Smooth muscle cell (in vitro differentiated cells): Measurements from ENCODE around the gene PSMF1. TPM values are rescaled to one million over a fixed set of nuclear protein-coding genes. Genes with fewer than 3 reads are reported as not detected.

Source experiments
- DNase-seq: peaks from one replicate; lab custom pipeline; 2025; ENCODE audit not compliant: unreplicated experiment; lab: John Stamatoyannopoulos, UW
- H2AFZ ChIP-seq: fragments of 200-600 bp; sonication (generic); 2 replicates; pipeline ENCODE4 v1.6.0; 2016; ENCODE audit warnings: antibody characterized with exemption, low read depth, mild to moderate bottlenecking
- H3F3A ChIP-seq: fragments of 200-600 bp; sonication (generic); 2 replicates; pipeline ENCODE4 v1.6.0; 2017; ENCODE audit warnings: antibody characterized with exemption, low read depth
- H3K27ac ChIP-seq: fragments of 200-600 bp; sonication (generic); 2 replicates; pipeline ENCODE4 v1.5.1; 2016; ENCODE audit warnings: low read depth, mild to moderate bottlenecking
- H3K27me3 ChIP-seq: fragments of 200-600 bp; sonication (generic); 2 replicates; pipeline ENCODE4 v1.6.1; 2016; ENCODE audit warnings: low read depth, mild to moderate bottlenecking
- H3K36me3 ChIP-seq: fragments of 200-600 bp; sonication (generic); 2 replicates; pipeline ENCODE4 v1.5.1; 2016; ENCODE audit warnings: low read depth
- H3K4me1 ChIP-seq: fragments of 200-600 bp; sonication (generic); 2 replicates; pipeline ENCODE4 v1.5.1; 2016; ENCODE audit warnings: low read depth
- H3K4me2 ChIP-seq: fragments of 200-600 bp; sonication (generic); 2 replicates; pipeline ENCODE4 v1.6.0; 2016; ENCODE audit warnings: mild to moderate bottlenecking
- H3K4me3 ChIP-seq: fragments of 200-600 bp; sonication (generic); 2 replicates; pipeline ENCODE4 v1.5.1; 2016; ENCODE audit warnings: mild to moderate bottlenecking
- H3K79me2 ChIP-seq: fragments of 200-600 bp; sonication (generic); 2 replicates; pipeline ENCODE4 v1.6.0; 2016; ENCODE audit warnings: low read depth, mild to moderate bottlenecking
- H3K9ac ChIP-seq: fragments of 200-600 bp; sonication (generic); 2 replicates; pipeline ENCODE4 v1.6.0; 2016; ENCODE audit warnings: low read depth
- H3K9me3 ChIP-seq: fragments of 200-600 bp; sonication (generic); replicated peaks from 2 replicates; pipeline ENCODE4 v1.5.1; 2016; ENCODE audit warnings: low read depth
- H4K20me1 ChIP-seq: fragments of 200-600 bp; sonication (generic); 2 replicates; pipeline ENCODE4 v1.6.0; 2016; ENCODE audit warnings: low read depth
- WGBS: methylation state at CpG from one replicate; pipeline ENCODE4 v1.1.7; 2016; ENCODE audit warnings: low lambda C conversion rate; 5-methylcytosine and 5-hydroxymethylcytosine counted together
- polyA plus RNA-seq: library from polyadenylated mRNA; unstranded; fragments of >200 nt; fragmentation: Nextera tagmentation; extraction: Ambion mirVana; gene quantifications from 2 replicates; pipeline ENCODE4 v1.2.1, GENCODE V29; 2016
- total RNA-seq: library from RNA; depleted of rRNA; stranded (reverse); fragments of >200 nt; gene quantifications from 2 replicates; pipeline ENCODE4 v1.2.3, GENCODE V29; 2014
- TF ChIP-seq, protein P1 (sequence below): fragments of 200-600 bp; sonication (generic); IDR thresholded peaks from 2 replicates; pipeline ENCODE4 v1.5.1; 2017; ENCODE audit warnings: borderline replicate concordance, mild to moderate bottlenecking, antibody characterized with exemption; ENCODE audit not compliant: insufficient read depth, poor library complexity, severe bottlenecking

The PSMF1 gene
- total and polyA plus RNA-seq, 2 experiments from 2014 or later, result 120 to 246 TPM

DNA sequence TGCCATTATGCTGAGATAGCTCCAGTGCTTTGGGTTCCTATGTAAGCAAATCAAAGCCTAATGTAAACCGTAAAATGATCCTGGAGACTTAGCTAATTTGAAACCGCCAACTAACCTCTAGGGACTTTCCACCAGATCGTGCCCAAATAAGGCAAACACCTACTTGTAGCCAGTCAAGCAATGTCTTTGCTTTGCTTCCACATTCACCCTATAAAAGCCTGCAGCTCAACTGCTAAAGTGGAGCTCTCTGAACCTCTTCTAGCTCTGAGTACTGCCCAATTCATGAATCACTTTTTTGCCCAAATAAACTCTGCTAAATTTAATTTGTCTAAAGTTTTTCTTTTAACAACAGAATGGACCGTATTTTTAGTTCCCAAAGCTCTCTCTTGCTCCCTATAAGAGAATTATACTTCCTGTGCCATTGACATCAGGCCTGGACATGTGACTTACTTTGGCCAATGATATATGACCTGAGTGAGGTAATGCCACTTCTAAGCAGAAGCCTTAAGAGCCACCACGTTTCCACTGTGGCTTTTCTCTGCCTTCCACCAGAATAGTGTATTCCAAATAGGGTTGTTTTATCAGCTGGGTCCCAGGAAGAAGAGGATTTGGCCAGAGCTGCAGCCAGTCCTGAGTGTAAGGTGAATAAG, 34.8 kb upstream of the PSMF1 start:
- no peaks in the 10 kb centered on the region for H3F3A ChIP-seq
- no peak overlapping the region for H3K4me2 ChIP-seq
- H3K27ac ChIP-seq, result no peak overlapping the region
- no peak for DNase-seq
- no peaks in the 10 kb centered on the region for H3K79me2 ChIP-seq
- 70% methylated on average over 5 of the region's 5 CpGs for WGBS
- no peak overlapping the region for H2AFZ ChIP-seq
- peaks cover under 1% of the 10 kb centered on the region for H3K27me3 ChIP-seq
- no peak overlapping the region for H3K4me3 ChIP-seq
- H3K36me3 ChIP-seq, result no peaks in the 10 kb centered on the region
- no peak overlapping the region for H3K9ac ChIP-seq
- TF ChIP-seq, protein P1, sequence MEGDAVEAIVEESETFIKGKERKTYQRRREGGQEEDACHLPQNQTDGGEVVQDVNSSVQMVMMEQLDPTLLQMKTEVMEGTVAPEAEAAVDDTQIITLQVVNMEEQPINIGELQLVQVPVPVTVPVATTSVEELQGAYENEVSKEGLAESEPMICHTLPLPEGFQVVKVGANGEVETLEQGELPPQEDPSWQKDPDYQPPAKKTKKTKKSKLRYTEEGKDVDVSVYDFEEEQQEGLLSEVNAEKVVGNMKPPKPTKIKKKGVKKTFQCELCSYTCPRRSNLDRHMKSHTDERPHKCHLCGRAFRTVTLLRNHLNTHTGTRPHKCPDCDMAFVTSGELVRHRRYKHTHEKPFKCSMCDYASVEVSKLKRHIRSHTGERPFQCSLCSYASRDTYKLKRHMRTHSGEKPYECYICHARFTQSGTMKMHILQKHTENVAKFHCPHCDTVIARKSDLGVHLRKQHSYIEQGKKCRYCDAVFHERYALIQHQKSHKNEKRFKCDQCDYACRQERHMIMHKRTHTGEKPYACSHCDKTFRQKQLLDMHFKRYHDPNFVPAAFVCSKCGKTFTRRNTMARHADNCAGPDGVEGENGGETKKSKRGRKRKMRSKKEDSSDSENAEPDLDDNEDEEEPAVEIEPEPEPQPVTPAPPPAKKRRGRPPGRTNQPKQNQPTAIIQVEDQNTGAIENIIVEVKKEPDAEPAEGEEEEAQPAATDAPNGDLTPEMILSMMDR, result no peak
- no peaks in the 10 kb centered on the region for H3K9me3 ChIP-seq
- H4K20me1 ChIP-seq, result no peaks in the 10 kb centered on the region
- H3K4me1 ChIP-seq, result peaks cover 13% of the 10 kb centered on the region

DNA sequence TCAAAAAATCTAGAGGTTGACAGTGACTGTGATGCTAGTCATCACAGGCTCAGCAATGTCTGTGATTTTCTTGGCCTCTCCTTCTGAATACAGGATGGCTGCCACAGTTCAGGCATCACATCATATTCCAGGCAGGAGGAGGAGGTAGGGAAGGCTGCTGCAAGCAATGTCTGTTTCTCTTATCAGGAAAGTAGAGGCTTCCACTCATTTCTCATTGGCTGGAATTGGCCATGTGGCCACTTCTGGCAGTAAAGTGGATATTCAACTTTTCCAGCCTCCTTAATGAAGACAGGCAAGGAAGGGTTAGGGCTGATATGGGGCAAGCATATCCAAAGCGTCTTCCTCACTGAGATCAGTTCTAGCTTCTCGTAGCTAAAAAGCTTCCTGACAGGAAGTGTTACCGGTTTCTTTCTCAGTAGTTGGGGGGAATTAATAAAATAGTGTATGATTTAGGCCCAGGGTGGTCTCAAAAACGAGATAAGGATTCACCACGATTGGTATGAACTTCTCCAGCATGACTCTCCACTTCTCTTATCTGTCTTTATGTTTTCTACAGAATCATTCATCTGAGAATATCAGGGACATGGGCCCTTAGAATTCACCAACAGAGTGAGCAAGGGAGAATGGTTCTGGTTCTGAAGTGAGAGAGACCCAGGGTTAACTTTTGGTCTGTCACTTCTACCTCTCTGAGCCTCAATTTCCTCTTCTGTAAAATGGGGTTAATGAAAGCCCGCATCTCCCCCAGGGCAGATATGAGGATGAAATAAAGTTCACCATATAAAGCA, 32.7 kb upstream of the PSMF1 start:
- no peaks in the 10 kb centered on the region for H3K79me2 ChIP-seq
- H3K27me3 ChIP-seq, result peaks cover 3% of the 10 kb centered on the region
- no peak overlapping the region for H3K27ac ChIP-seq
- H4K20me1 ChIP-seq, result no peaks in the 10 kb centered on the region
- no peaks in the 10 kb centered on the region for H3K36me3 ChIP-seq
- H3K4me2 ChIP-seq, result no peak overlapping the region
- peaks cover 13% of the 10 kb centered on the region for H3K4me1 ChIP-seq
- H2AFZ ChIP-seq, result no peak overlapping the region
- H3K4me3 ChIP-seq, result no peak overlapping the region
- WGBS, result 86% methylated on average over 6 of the region's 6 CpGs
- H3K9me3 ChIP-seq, result no peaks in the 10 kb centered on the region
- no peaks in the 10 kb centered on the region for H3F3A ChIP-seq
- no peak overlapping the region for H3K9ac ChIP-seq
- TF ChIP-seq, protein P1, result no peak
- DNase-seq, result no peak

DNA sequence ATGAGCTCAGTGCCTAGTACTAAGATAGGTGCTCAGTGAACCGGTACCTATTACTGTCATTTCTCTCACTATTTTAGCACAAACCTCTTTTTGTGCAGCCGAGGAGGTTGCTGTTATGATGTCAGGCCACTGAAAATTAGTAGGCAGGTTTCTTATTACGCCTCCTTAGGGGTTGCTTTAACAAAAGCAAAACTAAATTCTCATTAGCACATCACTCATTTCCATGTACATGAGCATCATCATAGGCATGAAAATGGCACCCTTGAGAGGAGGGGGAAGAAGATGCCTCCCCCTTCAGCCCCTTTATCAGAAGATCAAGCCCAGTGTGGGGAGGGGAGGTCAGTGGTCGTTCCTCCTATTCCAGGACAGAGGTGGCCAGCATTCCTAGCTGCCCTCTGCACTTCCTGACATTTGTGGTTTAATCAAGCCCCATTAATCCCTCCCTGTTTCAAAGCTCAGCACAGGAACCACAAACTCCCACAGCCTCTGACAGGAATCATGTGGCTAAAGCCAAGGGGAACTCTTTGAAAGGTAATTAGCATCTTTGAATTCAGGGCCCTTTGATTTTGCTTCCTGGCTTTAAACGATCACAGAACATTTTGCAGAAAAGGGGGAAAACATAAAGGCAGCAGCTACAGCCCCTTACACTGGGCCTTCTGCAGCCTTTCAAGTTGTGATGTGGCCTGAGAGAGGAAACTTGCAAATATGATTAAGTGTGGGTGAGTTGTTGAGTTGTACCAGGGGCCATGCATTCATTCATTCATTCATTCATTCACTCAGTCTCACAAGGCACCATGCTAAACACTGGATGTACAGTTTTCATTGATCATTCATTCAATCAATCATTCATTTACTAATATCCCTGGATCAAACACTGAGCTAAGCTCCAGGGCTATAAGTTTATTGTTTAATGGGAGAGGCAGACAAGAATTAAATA, 31.9 kb upstream of the PSMF1 start:
- no peaks in the 10 kb centered on the region for H3K36me3 ChIP-seq

More for the DNA sequence above, 31.9 kb upstream of the PSMF1 start:
- H2AFZ ChIP-seq, result no peak overlapping the region
- H3K27ac ChIP-seq, result no peak overlapping the region
- H3K4me2 ChIP-seq, result no peak overlapping the region
- H4K20me1 ChIP-seq, result no peaks in the 10 kb centered on the region
- H3K4me3 ChIP-seq, result no peak overlapping the region
- no peaks in the 10 kb centered on the region for H3K79me2 ChIP-seq
- peaks cover 13% of the 10 kb centered on the region for H3K4me1 ChIP-seq
- TF ChIP-seq, protein P1, result no peak
- H3K9ac ChIP-seq, result no peak overlapping the region
- H3K9me3 ChIP-seq, result no peaks in the 10 kb centered on the region
- WGBS, result 48% methylated on average over 5 of the region's 5 CpGs
- DNase-seq, result no peak
- no peaks in the 10 kb centered on the region for H3F3A ChIP-seq
- peaks cover 3% of the 10 kb centered on the region for H3K27me3 ChIP-seq
